ENCODE measurements around the gene MAEA.

GRCh38 chr4:1250921-1251772 lies 38.5 kb upstream of the MAEA start:
- TF ChIP-seq, protein P1, sequence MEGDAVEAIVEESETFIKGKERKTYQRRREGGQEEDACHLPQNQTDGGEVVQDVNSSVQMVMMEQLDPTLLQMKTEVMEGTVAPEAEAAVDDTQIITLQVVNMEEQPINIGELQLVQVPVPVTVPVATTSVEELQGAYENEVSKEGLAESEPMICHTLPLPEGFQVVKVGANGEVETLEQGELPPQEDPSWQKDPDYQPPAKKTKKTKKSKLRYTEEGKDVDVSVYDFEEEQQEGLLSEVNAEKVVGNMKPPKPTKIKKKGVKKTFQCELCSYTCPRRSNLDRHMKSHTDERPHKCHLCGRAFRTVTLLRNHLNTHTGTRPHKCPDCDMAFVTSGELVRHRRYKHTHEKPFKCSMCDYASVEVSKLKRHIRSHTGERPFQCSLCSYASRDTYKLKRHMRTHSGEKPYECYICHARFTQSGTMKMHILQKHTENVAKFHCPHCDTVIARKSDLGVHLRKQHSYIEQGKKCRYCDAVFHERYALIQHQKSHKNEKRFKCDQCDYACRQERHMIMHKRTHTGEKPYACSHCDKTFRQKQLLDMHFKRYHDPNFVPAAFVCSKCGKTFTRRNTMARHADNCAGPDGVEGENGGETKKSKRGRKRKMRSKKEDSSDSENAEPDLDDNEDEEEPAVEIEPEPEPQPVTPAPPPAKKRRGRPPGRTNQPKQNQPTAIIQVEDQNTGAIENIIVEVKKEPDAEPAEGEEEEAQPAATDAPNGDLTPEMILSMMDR (IDR thresholded peaks at IDR 0.05) = no peak
- TF ChIP-seq POLR2A (IDR thresholded peaks at IDR 0.05) (no peak), POLR2AphosphoS5 (IDR thresholded peaks at IDR 0.05) (no peak), EP300 (IDR thresholded peaks at IDR 0.05) (no peak)
